Endodermal cell (in vitro differentiated cells): ENCODE results near the gene MEGF11. TPM values are rescaled to one million over a fixed set of nuclear protein-coding genes. Genes with fewer than 3 reads are reported as not detected.

ENCODE experiments used
- DNase-seq: peaks from one replicate; pipeline ENCODE4 v3.0.0-alpha.2; 2017
- H3K27ac ChIP-seq: 2 replicates; pipeline ENCODE4 v1.5.1; 2013; ENCODE audit warnings: mild to moderate bottlenecking, low read depth, low read length, moderate library complexity
- H3K27me3 ChIP-seq: 2 replicates; pipeline ENCODE4 v1.6.1; 2013; ENCODE audit warnings: mild to moderate bottlenecking, low read length, moderate library complexity; ENCODE audit not compliant: insufficient read depth, control insufficient read depth, poor library complexity, severe bottlenecking
- H3K36me3 ChIP-seq: 2 replicates; pipeline ENCODE4 v1.7.0; 2013; ENCODE audit warnings: mild to moderate bottlenecking, low read length, moderate library complexity; ENCODE audit not compliant: control insufficient read depth, insufficient read depth
- H3K4me1 ChIP-seq: one replicate; pipeline ENCODE4 v1.7.0; 2013; ENCODE audit warnings: low read length; ENCODE audit not compliant: control insufficient read depth, insufficient read depth
- H3K4me3 ChIP-seq: 2 replicates; pipeline ENCODE4 v1.5.1; 2013; ENCODE audit warnings: mild to moderate bottlenecking, low read length, moderate library complexity
- H3K9ac ChIP-seq: 2 replicates; pipeline ENCODE4 v1.6.1; 2013; ENCODE audit warnings: mild to moderate bottlenecking, low read length, moderate library complexity; ENCODE audit not compliant: poor library complexity, severe bottlenecking; ENCODE audit errors: extremely low read depth
- H3K9me3 ChIP-seq: 2 replicates; pipeline ENCODE4 v1.6.1; 2013; ENCODE audit warnings: mild to moderate bottlenecking, low read length, moderate library complexity; ENCODE audit not compliant: control insufficient read depth
- H3K27ac Mint-ChIP-seq: 2 replicates; pipeline ENCODE4 v1.8.0; 2020; ENCODE audit warnings: mixed read lengths
- H3K27me3 Mint-ChIP-seq: 2 replicates; pipeline ENCODE4 v1.8.0; 2021; ENCODE audit warnings: mild to moderate bottlenecking, mixed read lengths; ENCODE audit not compliant: insufficient read depth
- H3K36me3 Mint-ChIP-seq: 2 replicates; pipeline ENCODE4 v1.8.0; 2020; ENCODE audit warnings: low read depth, mixed read lengths
- H3K4me1 Mint-ChIP-seq: 2 replicates; pipeline ENCODE4 v1.8.0; 2020; ENCODE audit warnings: mixed read lengths
- H3K4me3 Mint-ChIP-seq: 2 replicates; pipeline ENCODE4 v1.8.0; 2020; ENCODE audit warnings: mild to moderate bottlenecking, moderate library complexity, mixed read lengths
- H3K9me3 Mint-ChIP-seq: 2 replicates; pipeline ENCODE4 v1.8.0; 2020; ENCODE audit warnings: mild to moderate bottlenecking, mixed read lengths
- CTCF ChIP-seq: fragments of 200-600 bp; sonication (generic); conservative IDR thresholded peaks from 2 replicates; pipeline ENCODE4 v1.5.0; 2021; ENCODE audit warnings: antibody characterized with exemption, mild to moderate bottlenecking
- WGBS, 2 experiments: methylation state at CpG; one replicate each; pipeline versions ENCODE4 v1.1.5 to v1.1.7; 2013; ENCODE audit warnings: missing lambda C conversion rate in 2 of 2, mixed read lengths in 1 of 2; ENCODE audit not compliant: insufficient coverage in 1 of 2, insufficient read length in 1 of 2; 5-methylcytosine and 5-hydroxymethylcytosine counted together
- total RNA-seq, 2 donors: library from RNA; stranded (reverse); fragmentation: NEBNext Ultra II Directional in 1 of 2; extraction: Animal tissue kit (Norgen Biotek cat#: 25700) in 1 of 2; gene quantifications; 2 replicates in 1 of 2; 3 replicates in 1 of 2; pipeline ENCODE4 v1.2.1, GENCODE V29; 2021

The MEGF11 gene
- total RNA-seq, 2 donors from 2014 or later = 0.73 to 1.2 TPM

- no peaks in the 10 kb centered on the region for H3K36me3 Mint-ChIP-seq
- 53 to 72% methylated on average over 2 to 4 of the region's 4 CpGs for WGBS, 2 experiments
- H3K4me1 ChIP-seq = no peaks in the 10 kb centered on the region
- H3K27ac ChIP-seq = no peak overlapping the region
- H3K4me1 Mint-ChIP-seq = peaks cover 9% of the 10 kb centered on the region
- H3K4me3 Mint-ChIP-seq = no peak overlapping the region
- no peak for TF ChIP-seq CTCF
- no peak overlapping the region for H3K4me3 ChIP-seq
- H3K27me3 Mint-ChIP-seq = peaks cover 6% of the 10 kb centered on the region
- no peaks in the 10 kb centered on the region for H3K9me3 ChIP-seq
- no peak for DNase-seq
- no peak overlapping the region for H3K27ac Mint-ChIP-seq
- no peaks in the 10 kb centered on the region for H3K9me3 Mint-ChIP-seq
- H3K36me3 ChIP-seq = no peaks in the 10 kb centered on the region
- no peaks in the 10 kb centered on the region for H3K27me3 ChIP-seq
- no peak overlapping the region for H3K9ac ChIP-seq
These were observed 228.5 kb downstream of the MEGF11 start for GRCh38 chr15:66025015-66025452.

GRCh38 chr15:66024116-66024515 lies 229.4 kb downstream of the MEGF11 start:
- Mint-ChIP-seq H3K27me3 (peaks cover 6% of the 10 kb centered on the region), H3K4me3 (no peak overlapping the region), H3K9me3 (no peaks in the 10 kb centered on the region), H3K27ac (no peak overlapping the region), H3K36me3 (no peaks in the 10 kb centered on the region), H3K4me1 (peaks cover 9% of the 10 kb centered on the region)
- no peak overlapping the region for H3K27ac ChIP-seq
- no peaks in the 10 kb centered on the region for H3K4me1 ChIP-seq
- 98 to 100% methylated on average over 1 to 4 of the region's 4 CpGs for WGBS, 2 experiments
- no peaks in the 10 kb centered on the region for H3K9me3 ChIP-seq
- no peak overlapping the region for H3K9ac ChIP-seq
- no peak for TF ChIP-seq CTCF
- DNase-seq = no peak
- no peaks in the 10 kb centered on the region for H3K36me3 ChIP-seq
- H3K27me3 ChIP-seq = no peaks in the 10 kb centered on the region
- H3K4me3 ChIP-seq = no peak overlapping the region

- Histone ChIP-seq H3K4me1 (no peaks in the 10 kb centered on the region), H3K4me3 (no peak overlapping the region), H3K9me3 (no peaks in the 10 kb centered on the region), H3K36me3 (no peaks in the 10 kb centered on the region), H3K27ac (peak overlapping the region; percentile 63), H3K9ac (no peak overlapping the region), H3K27me3 (no peaks in the 10 kb centered on the region)
- Mint-ChIP-seq H3K4me1 (peaks cover 9% of the 10 kb centered on the region), H3K36me3 (no peaks in the 10 kb centered on the region), H3K4me3 (no peak overlapping the region), H3K27me3 (peaks cover 6% of the 10 kb centered on the region), H3K27ac (no peak overlapping the region), H3K9me3 (no peaks in the 10 kb centered on the region)
- TF ChIP-seq CTCF = no peak
- DNase-seq = no peak
- WGBS, 2 experiments = 65 to 81% methylated on average over 6 of the region's 6 CpGs
These were observed 230.1 kb downstream of the MEGF11 start for GRCh38 chr15:66023311-66023972.
